CD4-positive, CD25-positive, alpha-beta regulatory T cell (primary cell): ENCODE data around the gene FRMPD4. TPM values are rescaled to one million over a fixed set of nuclear protein-coding genes. Genes with fewer than 3 reads are reported as not detected.

Experiments used
- ATAC-seq, 2 donors: fragments of 150-1000 bp; cut with Tn5 transposase; one replicate each; pipeline ENCODE4 v1.10.0; 2021; ENCODE audit warnings: low read depth in 2 of 2, moderate number of reproducible peaks in 2 of 2, moderate library complexity in 1 of 2
- DNase-seq, 3 donors: peaks; one replicate each; pipeline versions ENCODE4 v3.0.0 to v3.0.0-alpha.2; 2012 to 2022; ENCODE audit warnings: mixed read lengths in 1 of 3
- H3K27ac ChIP-seq: one replicate; pipeline ENCODE4 v1.7.0; 2013; ENCODE audit warnings: mild to moderate bottlenecking, low read length; ENCODE audit not compliant: insufficient read depth, poor library complexity, severe bottlenecking
- H3K27me3 ChIP-seq: one replicate; pipeline ENCODE4 v1.7.0; 2013; ENCODE audit warnings: low read length; ENCODE audit not compliant: control insufficient read depth, insufficient read depth
- H3K36me3 ChIP-seq: one replicate; pipeline ENCODE4 v1.7.0; 2013; ENCODE audit warnings: mild to moderate bottlenecking, low read length, moderate library complexity; ENCODE audit not compliant: control insufficient read depth, insufficient read depth
- H3K4me1 ChIP-seq: 2 replicates; pipeline ENCODE4 v1.7.0; 2013; ENCODE audit warnings: mild to moderate bottlenecking, low read length; ENCODE audit not compliant: insufficient read depth, control insufficient read depth, poor library complexity, severe bottlenecking
- H3K4me3 ChIP-seq: one replicate; pipeline ENCODE4 v1.7.0; 2013; ENCODE audit warnings: low read depth, mild to moderate bottlenecking, low read length, moderate library complexity
- H3K9me3 ChIP-seq, 2 experiments: 1 replicate in 1 of 2; 2 replicates in 1 of 2; pipeline ENCODE4 v1.7.0; 2013; ENCODE audit warnings: low read length in 2 of 2, mild to moderate bottlenecking in 1 of 2, moderate library complexity in 1 of 2; ENCODE audit not compliant: control insufficient read depth in 2 of 2
- H3K27ac Mint-ChIP-seq, 3 donors: one replicate each; pipeline ENCODE4 v1.8.0; 2020 to 2022; ENCODE audit warnings: mild to moderate bottlenecking in 3 of 3, mixed read lengths in 3 of 3, moderate library complexity in 2 of 3
- H3K27me3 Mint-ChIP-seq: one replicate; pipeline ENCODE4 v1.8.0; 2022; ENCODE audit warnings: mild to moderate bottlenecking, mixed read lengths
- H3K36me3 Mint-ChIP-seq: one replicate; pipeline ENCODE4 v1.8.0; 2020; ENCODE audit warnings: mixed read lengths
- H3K4me1 Mint-ChIP-seq, 4 donors: one replicate each; pipeline ENCODE4 v1.8.0; 2020 to 2022; ENCODE audit warnings: mixed read lengths in 4 of 4, mild to moderate bottlenecking in 1 of 4
- H3K4me3 Mint-ChIP-seq, 4 donors: one replicate each; pipeline ENCODE4 v1.8.0; 2020 to 2022; ENCODE audit warnings: mild to moderate bottlenecking in 4 of 4, mixed read lengths in 4 of 4, moderate library complexity in 3 of 4
- H3K9me3 Mint-ChIP-seq, 7 donors: one replicate each; pipeline ENCODE4 v1.8.0; 2020 to 2022; ENCODE audit warnings: mixed read lengths in 7 of 7, mild to moderate bottlenecking in 3 of 7, moderate library complexity in 2 of 7
- polyA plus RNA-seq, 4 donors: library from polyadenylated mRNA; unstranded; fragments of 300-500 nt; fragmentation: Illumina TruSeq; gene quantifications; one replicate each; pipeline ENCODE4 v1.2.3, GENCODE V29; 2021
- total RNA-seq: library from RNA; stranded (reverse); gene quantifications from one replicate; pipeline ENCODE4 v1.2.3, GENCODE V29; 2022

Gene FRMPD4
- total and polyA plus RNA-seq, 5 donors from 2014 or later, result not detected

DNA sequence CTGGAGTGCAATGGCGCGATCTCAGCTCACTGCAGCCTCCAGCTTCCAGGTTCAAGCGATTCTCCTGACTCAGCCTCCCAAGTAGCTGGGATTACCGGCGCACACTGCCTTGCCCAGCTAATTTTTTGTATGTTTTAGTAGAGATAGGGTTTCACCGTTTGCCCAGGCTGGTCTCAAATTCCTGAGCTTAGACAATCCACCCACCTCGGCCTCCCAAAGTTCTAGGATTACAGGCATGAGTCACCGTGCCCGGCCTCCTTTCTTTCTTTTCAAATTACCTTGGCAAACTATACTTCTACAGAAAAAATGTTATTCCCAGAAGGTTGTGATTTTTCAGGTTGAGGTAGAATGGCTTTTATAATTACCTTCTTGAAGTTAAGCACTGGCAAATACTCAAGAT is 331.0 kb downstream of the FRMPD4 start:
- ATAC-seq (no peak), DNase-seq (no peak)
- peaks cover 0 to 3% (median 0%) of the 10 kb centered on the region in 7 donors for H3K9me3 Mint-ChIP-seq
- no peak overlapping the region for H3K27ac Mint-ChIP-seq
- H3K4me1 ChIP-seq, result no peaks in the 10 kb centered on the region
- H3K36me3 ChIP-seq, result no peaks in the 10 kb centered on the region
- H3K4me3 ChIP-seq, result no peak overlapping the region
- no peaks in the 10 kb centered on the region for H3K36me3 Mint-ChIP-seq
- H3K9me3 ChIP-seq, result no peaks in the 10 kb centered on the region
- H3K27me3 Mint-ChIP-seq, result no peaks in the 10 kb centered on the region
- no peaks in the 10 kb centered on the region for H3K27me3 ChIP-seq
- no peak overlapping the region for H3K4me3 Mint-ChIP-seq
- H3K27ac ChIP-seq, result no peak overlapping the region
- no peaks in the 10 kb centered on the region for H3K4me1 Mint-ChIP-seq

DNA sequence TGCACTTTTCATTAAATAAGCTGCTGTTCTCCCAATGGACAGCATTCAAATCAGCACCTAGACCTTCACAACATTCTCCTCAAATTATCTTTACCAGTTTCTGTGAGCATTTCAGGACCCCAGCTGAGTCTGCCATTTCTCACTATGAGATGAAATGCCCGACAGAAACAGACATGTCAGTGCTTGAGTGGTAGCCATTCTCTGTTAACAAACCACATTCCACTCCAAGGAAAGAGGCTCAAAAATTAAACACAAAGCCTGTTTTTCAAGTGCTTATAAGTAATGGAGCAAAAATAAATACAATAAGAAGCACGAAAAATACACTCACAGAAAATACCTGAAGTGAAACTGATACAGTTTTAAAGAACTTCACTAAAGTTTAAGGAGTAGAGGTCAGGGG is 332.8 kb downstream of the FRMPD4 start:
- H3K4me1 ChIP-seq, result no peaks in the 10 kb centered on the region
- H3K9me3 ChIP-seq, result no peaks in the 10 kb centered on the region
- no peaks in the 10 kb centered on the region for H3K27me3 Mint-ChIP-seq
- no peaks in the 10 kb centered on the region for H3K4me1 Mint-ChIP-seq
- DNase-seq, result no peak
- no peaks in the 10 kb centered on the region for H3K27me3 ChIP-seq
- no peak overlapping the region for H3K4me3 ChIP-seq
- H3K36me3 Mint-ChIP-seq, result no peaks in the 10 kb centered on the region
- peaks cover 0 to 3% (median 0%) of the 10 kb centered on the region in 7 donors for H3K9me3 Mint-ChIP-seq
- no peak overlapping the region for H3K27ac ChIP-seq
- H3K4me3 Mint-ChIP-seq, result no peak overlapping the region
- no peak for ATAC-seq
- no peaks in the 10 kb centered on the region for H3K36me3 ChIP-seq
- H3K27ac Mint-ChIP-seq, result no peak overlapping the region

DNA sequence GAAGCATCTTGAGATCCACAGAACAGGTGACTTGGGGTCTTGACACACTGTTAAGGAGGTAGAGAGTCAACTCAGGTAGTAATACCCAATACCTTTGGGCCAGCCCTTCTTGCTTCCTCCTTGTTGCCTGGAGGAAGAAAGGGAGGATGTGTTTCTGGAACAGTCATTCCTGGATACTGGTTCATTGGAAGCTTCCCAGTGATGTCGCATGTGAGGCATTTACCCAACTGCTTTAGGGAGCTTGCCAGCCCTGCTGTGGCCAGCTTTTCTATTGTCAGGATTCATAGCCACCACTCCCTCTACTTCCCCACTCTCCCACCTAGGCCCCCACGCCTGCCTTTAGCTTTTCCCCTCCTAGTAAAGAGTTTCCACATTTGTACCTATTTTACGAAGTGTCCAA is 342.7 kb downstream of the FRMPD4 start:
- Histone ChIP-seq H3K4me1 (no peaks in the 10 kb centered on the region), H3K36me3 (no peaks in the 10 kb centered on the region), H3K9me3 (no peaks in the 10 kb centered on the region), H3K27me3 (no peaks in the 10 kb centered on the region), H3K4me3 (no peak overlapping the region), H3K27ac (no peak overlapping the region)
- no peaks in the 10 kb centered on the region for H3K27me3 Mint-ChIP-seq
- DNase-seq (no peak), ATAC-seq (no peak)
- no peak overlapping the region for H3K4me3 Mint-ChIP-seq
- peaks cover 0 to 3% (median 0%) of the 10 kb centered on the region in 7 donors for H3K9me3 Mint-ChIP-seq
- no peaks in the 10 kb centered on the region for H3K36me3 Mint-ChIP-seq
- no peak overlapping the region for H3K27ac Mint-ChIP-seq
- no peaks in the 10 kb centered on the region for H3K4me1 Mint-ChIP-seq

- no peaks in the 10 kb centered on the region for H3K4me1 ChIP-seq
- H3K4me3 ChIP-seq, result no peak overlapping the region
- Mint-ChIP-seq H3K27ac (no peak overlapping the region), H3K36me3 (no peaks in the 10 kb centered on the region), H3K9me3 (peaks cover 0 to 5% (median 0%) of the 10 kb centered on the region in 7 donors), H3K27me3 (no peaks in the 10 kb centered on the region), H3K4me3 (no peak overlapping the region), H3K4me1 (no peaks in the 10 kb centered on the region)
- H3K9me3 ChIP-seq, result no peaks in the 10 kb centered on the region
- no peak for DNase-seq
- no peak for ATAC-seq
- H3K27me3 ChIP-seq, result no peaks in the 10 kb centered on the region
- no peak overlapping the region for H3K27ac ChIP-seq
- no peaks in the 10 kb centered on the region for H3K36me3 ChIP-seq
These were observed 349.9 kb downstream of the FRMPD4 start for GRCh38 chrX:12488220-12488619.

DNA sequence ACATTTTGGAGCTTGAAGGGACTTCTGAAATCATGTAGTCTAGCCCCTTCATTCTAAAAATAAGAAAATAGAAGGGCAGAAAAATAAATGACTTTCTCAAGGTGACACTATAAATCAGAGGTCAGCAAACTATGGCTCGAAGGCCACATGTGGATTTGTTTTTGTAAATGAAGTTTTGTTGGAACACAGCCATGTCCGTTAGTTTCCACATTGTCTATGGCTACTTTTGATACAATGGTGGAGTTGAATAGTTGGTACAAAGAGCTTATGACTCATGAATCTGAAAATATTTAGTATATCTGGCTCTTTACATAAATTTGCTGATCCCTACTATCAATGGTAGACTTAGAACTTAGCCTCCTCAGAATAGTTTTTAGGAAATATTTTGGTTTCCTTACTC is 350.5 kb downstream of the FRMPD4 start:
- no peaks in the 10 kb centered on the region for H3K27me3 Mint-ChIP-seq
- no peak overlapping the region for H3K4me3 Mint-ChIP-seq
- H3K4me1 ChIP-seq, result no peaks in the 10 kb centered on the region
- no peak overlapping the region for H3K27ac ChIP-seq
- H3K36me3 ChIP-seq, result no peaks in the 10 kb centered on the region
- H3K9me3 Mint-ChIP-seq, result peaks cover 0 to 5% (median 0%) of the 10 kb centered on the region in 7 donors
- H3K9me3 ChIP-seq, result no peaks in the 10 kb centered on the region
- no peak overlapping the region for H3K27ac Mint-ChIP-seq
- H3K4me1 Mint-ChIP-seq, result no peaks in the 10 kb centered on the region
- H3K27me3 ChIP-seq, result no peaks in the 10 kb centered on the region
- no peak for DNase-seq
- ATAC-seq, result no peak
- no peaks in the 10 kb centered on the region for H3K36me3 Mint-ChIP-seq
- no peak overlapping the region for H3K4me3 ChIP-seq

DNA sequence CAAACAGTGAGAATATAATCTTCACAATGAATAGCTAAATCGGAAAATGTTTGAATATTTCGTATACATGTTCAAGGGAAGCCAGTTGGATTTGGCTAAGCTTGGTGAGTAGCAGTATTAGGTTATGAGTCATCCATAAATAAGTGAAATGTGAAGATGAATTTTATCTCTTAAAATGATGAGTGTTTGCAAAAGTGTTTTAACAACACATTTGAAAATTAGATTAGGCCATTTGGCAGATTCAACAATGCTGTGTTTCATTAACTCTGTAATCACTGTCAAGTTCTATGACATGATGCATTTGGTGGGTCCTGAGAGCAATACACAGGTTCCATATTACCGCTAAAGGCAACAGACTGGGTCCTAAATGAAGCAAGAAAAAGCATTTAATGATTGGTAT is 351.1 kb downstream of the FRMPD4 start:
- H3K4me3 ChIP-seq, result no peak overlapping the region
- no peaks in the 10 kb centered on the region for H3K9me3 ChIP-seq
- no peaks in the 10 kb centered on the region for H3K36me3 Mint-ChIP-seq
- DNase-seq, result no peak
- peaks cover 0 to 5% (median 0%) of the 10 kb centered on the region in 7 donors for H3K9me3 Mint-ChIP-seq
- H3K27ac Mint-ChIP-seq, result no peak overlapping the region
- H3K4me3 Mint-ChIP-seq, result no peak overlapping the region
- H3K27me3 Mint-ChIP-seq, result no peaks in the 10 kb centered on the region
- no peaks in the 10 kb centered on the region for H3K27me3 ChIP-seq
- ATAC-seq, result no peak
- no peaks in the 10 kb centered on the region for H3K4me1 Mint-ChIP-seq
- no peaks in the 10 kb centered on the region for H3K4me1 ChIP-seq
- no peak overlapping the region for H3K27ac ChIP-seq
- H3K36me3 ChIP-seq, result no peaks in the 10 kb centered on the region

- Histone ChIP-seq H3K27me3 (no peaks in the 10 kb centered on the region), H3K4me3 (no peak overlapping the region), H3K36me3 (no peaks in the 10 kb centered on the region), H3K27ac (no peak overlapping the region), H3K4me1 (no peaks in the 10 kb centered on the region), H3K9me3 (no peaks in the 10 kb centered on the region)
- Mint-ChIP-seq H3K36me3 (no peaks in the 10 kb centered on the region), H3K27ac (no peak overlapping the region), H3K9me3 (peaks cover 0 to 4% (median 0%) of the 10 kb centered on the region in 7 donors), H3K4me3 (no peak overlapping the region), H3K4me1 (no peaks in the 10 kb centered on the region), H3K27me3 (no peaks in the 10 kb centered on the region)
- ATAC-seq (no peak), DNase-seq (no peak)
These were observed 356.3 kb downstream of the FRMPD4 start for GRCh38 chrX:12494400-12495138.

- Histone ChIP-seq H3K27ac (no peak overlapping the region), H3K27me3 (no peaks in the 10 kb centered on the region), H3K9me3 (no peaks in the 10 kb centered on the region), H3K4me1 (no peaks in the 10 kb centered on the region), H3K4me3 (no peak overlapping the region), H3K36me3 (no peaks in the 10 kb centered on the region)
- no peak overlapping the region for H3K4me3 Mint-ChIP-seq
- H3K27ac Mint-ChIP-seq, result no peak overlapping the region
- no peaks in the 10 kb centered on the region for H3K4me1 Mint-ChIP-seq
- ATAC-seq (no peak), DNase-seq (no peak)
- no peaks in the 10 kb centered on the region for H3K36me3 Mint-ChIP-seq
- no peaks in the 10 kb centered on the region for H3K27me3 Mint-ChIP-seq
- H3K9me3 Mint-ChIP-seq, result peaks cover 0 to 5% (median 0%) of the 10 kb centered on the region in 7 donors
These were observed 358.1 kb downstream of the FRMPD4 start for GRCh38 chrX:12496343-12496742.
